Thoracic aorta (tissue), 2 donors: ENCODE results near the gene PROM1. TPM values are rescaled to one million over a fixed set of nuclear protein-coding genes. Genes with fewer than 3 reads are reported as not detected.

Experiments used
- ATAC-seq: fragments of 150-250 bp; one replicate; pipeline ENCODE4 v1.8.0; 2017; ENCODE audit warnings: low read depth; ENCODE audit not compliant: insufficient number of reproducible peaks, low FRiP score
- DNase-seq: peaks from one replicate; pipeline ENCODE4 v3.0.0-alpha.2; 2020; ENCODE audit warnings: low spot score
- H3K27ac ChIP-seq, 2 donors: fragments of 200-600 bp; sonication (generic); 1 replicate in 1 of 2; 2 replicates in 1 of 2; pipeline ENCODE4 v1.5.1; 2016; ENCODE audit warnings: mild to moderate bottlenecking in 2 of 2, moderate library complexity in 2 of 2
- H3K27me3 ChIP-seq: fragments of 200-600 bp; sonication (generic); replicated peaks from 2 replicates; pipeline ENCODE4 v1.6.0; 2016; ENCODE audit warnings: mild to moderate bottlenecking; ENCODE audit not compliant: insufficient read depth
- H3K36me3 ChIP-seq: fragments of 200-600 bp; sonication (generic); one replicate; pipeline ENCODE4 v1.5.1; 2016
- H3K4me1 ChIP-seq, 2 donors: fragments of 200-600 bp; sonication (generic); 1 replicate in 1 of 2; 2 replicates in 1 of 2; pipeline versions ENCODE4 v1.5.1 to v1.6.0; 2016; ENCODE audit warnings: low read depth in 2 of 2, mild to moderate bottlenecking in 1 of 2; ENCODE audit not compliant: control insufficient read depth in 1 of 2
- H3K4me3 ChIP-seq: fragments of 200-600 bp; sonication (generic); 2 replicates; pipeline ENCODE4 v1.5.1; 2016; ENCODE audit warnings: mild to moderate bottlenecking
- H3K9me3 ChIP-seq: fragments of 200-600 bp; sonication (generic); 2 replicates; pipeline ENCODE4 v1.5.1; 2016
- total RNA-seq, 2 donors: library from RNA; depleted of rRNA; stranded (reverse); fragments of >200 nt; gene quantifications; one replicate each; pipeline versions ENCODE4 v1.1.0 to v1.2.3, GENCODE V29; 2016
- TF ChIP-seq, protein P1 (sequence below): fragments of 200-600 bp; sonication (generic); IDR thresholded peaks from one replicate; pipeline ENCODE4 v1.5.1; 2019; ENCODE audit warnings: antibody characterized with exemption

PROM1 gene
- total RNA-seq, 2 donors from 2014 or later: 3.2 to 7.1 TPM

DNA sequence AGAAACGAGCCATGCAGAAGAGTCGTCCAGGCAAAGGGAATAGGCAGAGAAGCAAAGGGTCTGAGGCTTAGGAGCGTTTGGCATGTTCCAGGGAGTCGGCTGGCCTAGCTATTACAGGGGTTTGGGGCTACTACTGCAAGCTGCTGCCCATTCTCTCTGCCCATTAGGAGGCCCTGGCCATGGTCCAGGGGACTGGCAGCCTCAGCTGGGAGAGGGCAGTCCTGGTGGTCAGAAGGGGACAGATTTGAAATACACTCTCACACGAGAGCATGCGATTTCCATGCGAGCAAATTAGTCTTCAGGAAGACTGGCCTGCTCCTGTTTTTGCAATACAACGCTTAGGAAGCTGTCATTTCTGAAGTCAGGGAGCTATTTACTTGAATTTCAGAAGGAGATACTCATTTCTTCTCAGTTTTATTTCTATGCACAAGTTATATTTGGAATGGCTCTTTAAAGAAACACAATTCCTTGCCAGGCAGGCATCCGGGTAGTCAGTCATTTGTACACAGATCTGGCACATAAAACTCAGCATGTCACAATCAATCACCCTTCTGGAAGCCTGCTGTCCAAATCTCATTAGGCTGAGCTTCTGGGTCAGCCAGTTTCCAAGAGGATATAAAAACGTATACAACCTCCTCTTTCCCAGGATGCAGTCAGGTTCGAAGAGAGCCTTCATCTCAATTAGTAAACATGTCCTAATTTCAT lies 27.0 kb downstream of the PROM1 start:
- peaks cover 10 to 36% of the 10 kb centered on the region in 2 donors for H3K4me1 ChIP-seq
- no peak for DNase-seq
- peak overlapping the region; percentile 9 for H3K4me3 ChIP-seq
- H3K27ac ChIP-seq: peak overlapping the region in 1 of 2 donors; percentile 31
- H3K9me3 ChIP-seq: no peaks in the 10 kb centered on the region
- ATAC-seq: no peak
- no peaks in the 10 kb centered on the region for H3K27me3 ChIP-seq
- no peaks in the 10 kb centered on the region for H3K36me3 ChIP-seq
- TF ChIP-seq, protein P1, sequence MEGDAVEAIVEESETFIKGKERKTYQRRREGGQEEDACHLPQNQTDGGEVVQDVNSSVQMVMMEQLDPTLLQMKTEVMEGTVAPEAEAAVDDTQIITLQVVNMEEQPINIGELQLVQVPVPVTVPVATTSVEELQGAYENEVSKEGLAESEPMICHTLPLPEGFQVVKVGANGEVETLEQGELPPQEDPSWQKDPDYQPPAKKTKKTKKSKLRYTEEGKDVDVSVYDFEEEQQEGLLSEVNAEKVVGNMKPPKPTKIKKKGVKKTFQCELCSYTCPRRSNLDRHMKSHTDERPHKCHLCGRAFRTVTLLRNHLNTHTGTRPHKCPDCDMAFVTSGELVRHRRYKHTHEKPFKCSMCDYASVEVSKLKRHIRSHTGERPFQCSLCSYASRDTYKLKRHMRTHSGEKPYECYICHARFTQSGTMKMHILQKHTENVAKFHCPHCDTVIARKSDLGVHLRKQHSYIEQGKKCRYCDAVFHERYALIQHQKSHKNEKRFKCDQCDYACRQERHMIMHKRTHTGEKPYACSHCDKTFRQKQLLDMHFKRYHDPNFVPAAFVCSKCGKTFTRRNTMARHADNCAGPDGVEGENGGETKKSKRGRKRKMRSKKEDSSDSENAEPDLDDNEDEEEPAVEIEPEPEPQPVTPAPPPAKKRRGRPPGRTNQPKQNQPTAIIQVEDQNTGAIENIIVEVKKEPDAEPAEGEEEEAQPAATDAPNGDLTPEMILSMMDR: peak; percentile 20

DNA sequence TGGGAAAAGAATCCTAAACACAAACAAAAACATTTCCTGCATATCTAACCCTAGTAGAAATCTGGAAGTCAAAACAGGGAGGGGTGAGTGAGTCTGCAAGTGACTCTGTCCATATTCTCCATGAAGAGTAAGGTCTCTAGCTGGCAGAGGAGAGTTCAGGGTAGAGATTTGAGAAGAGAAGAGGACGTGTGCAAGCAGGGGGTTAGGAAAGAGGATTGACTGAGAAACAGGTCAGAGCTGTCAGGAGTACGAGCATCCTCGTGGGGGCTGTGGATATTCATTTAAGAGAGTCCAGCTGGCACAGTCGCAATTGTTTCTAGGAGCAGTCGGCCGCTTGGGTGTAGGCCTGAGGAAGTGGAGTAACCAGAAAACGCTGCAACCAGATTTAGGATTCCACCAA lies 27.9 kb downstream of the PROM1 start:
- ATAC-seq (no peak), DNase-seq (no peak)
- TF ChIP-seq, protein P1: no peak
- H3K27me3 ChIP-seq: no peaks in the 10 kb centered on the region
- H3K27ac ChIP-seq: peak overlapping the region in 1 of 2 donors; percentile 31
- no peak overlapping the region for H3K4me3 ChIP-seq
- H3K9me3 ChIP-seq: no peaks in the 10 kb centered on the region
- H3K4me1 ChIP-seq: peaks cover 10 to 37% of the 10 kb centered on the region in 2 donors
- no peaks in the 10 kb centered on the region for H3K36me3 ChIP-seq

DNA sequence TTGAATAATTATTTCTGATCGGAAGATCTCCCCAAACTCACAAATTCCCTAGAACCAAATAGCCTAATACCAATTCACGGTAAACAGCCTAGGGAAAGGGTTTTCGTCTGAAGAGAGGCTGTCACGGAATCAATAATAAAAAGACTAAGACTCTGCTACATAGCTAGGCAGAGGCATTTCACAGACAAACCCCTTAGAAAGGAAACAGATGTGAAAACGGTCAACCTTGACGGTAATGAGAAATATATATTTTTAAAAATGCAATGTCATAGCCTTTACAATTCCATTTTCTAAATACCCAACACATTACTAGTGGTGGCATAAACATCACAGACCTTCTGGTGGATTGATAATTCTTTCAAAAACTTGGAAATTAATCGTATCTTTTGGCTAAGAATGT lies 28.4 kb downstream of the PROM1 start:
- H3K4me3 ChIP-seq: no peak overlapping the region
- no peak for ATAC-seq

DNA sequence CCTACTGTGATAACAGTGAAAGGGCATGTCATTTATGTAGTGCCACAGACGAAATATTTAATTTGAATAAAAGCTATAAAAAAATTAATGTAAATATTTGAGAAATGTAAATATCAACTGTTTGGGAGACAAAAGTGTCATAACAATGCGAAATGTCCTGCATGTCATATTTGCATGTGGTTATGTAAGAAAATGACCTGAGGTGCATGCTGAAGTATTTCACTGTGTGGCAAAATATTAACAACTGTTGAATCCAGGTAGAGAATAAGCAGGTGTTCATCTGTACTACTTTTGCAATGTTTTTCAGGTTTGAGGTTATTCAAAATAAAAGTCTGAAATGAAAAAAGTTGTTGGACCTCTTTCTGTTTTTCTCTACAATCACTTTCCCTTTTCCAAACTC lies 30.9 kb downstream of the PROM1 start:
- TF ChIP-seq, protein P1: no peak
- H3K4me1 ChIP-seq: peaks cover 10 to 41% of the 10 kb centered on the region in 2 donors
- no peaks in the 10 kb centered on the region for H3K9me3 ChIP-seq
- H3K36me3 ChIP-seq: no peaks in the 10 kb centered on the region
- no peak overlapping the region for H3K4me3 ChIP-seq
- no peak for ATAC-seq
- H3K27ac ChIP-seq: no peak overlapping the region
- H3K27me3 ChIP-seq: no peaks in the 10 kb centered on the region
- DNase-seq: no peak

More for the DNA sequence above, 28.4 kb downstream of the PROM1 start:
- DNase-seq: no peak
- H3K27ac ChIP-seq: no peak overlapping the region
- H3K9me3 ChIP-seq: no peaks in the 10 kb centered on the region
- H3K4me1 ChIP-seq: peaks cover 10 to 37% of the 10 kb centered on the region in 2 donors
- TF ChIP-seq, protein P1: no peak
- H3K36me3 ChIP-seq: no peaks in the 10 kb centered on the region
- no peaks in the 10 kb centered on the region for H3K27me3 ChIP-seq

DNA sequence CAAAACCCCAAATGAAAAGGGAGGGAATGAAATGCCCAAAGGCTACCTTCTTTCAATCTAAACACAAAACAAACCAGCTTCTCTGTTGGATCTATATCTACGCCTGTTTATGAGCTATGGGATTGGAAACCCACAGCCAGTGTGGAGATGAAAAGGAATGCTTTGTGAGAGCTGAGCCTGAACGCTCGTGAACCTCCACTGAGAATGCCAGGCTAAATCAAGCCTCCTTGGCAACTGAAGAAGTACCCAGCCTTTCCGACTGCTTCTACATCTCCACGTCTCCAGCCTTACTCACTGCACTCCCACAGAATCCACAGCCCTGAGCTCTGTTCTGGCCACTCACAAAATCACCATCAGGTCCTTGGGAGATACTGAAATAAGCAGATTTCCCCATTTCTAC lies 31.8 kb downstream of the PROM1 start:
- Histone ChIP-seq H3K36me3 (no peaks in the 10 kb centered on the region), H3K9me3 (no peaks in the 10 kb centered on the region), H3K27ac (no peak overlapping the region), H3K27me3 (no peaks in the 10 kb centered on the region), H3K4me1 (peaks cover 10 to 31% of the 10 kb centered on the region in 2 donors), H3K4me3 (no peak overlapping the region)
- ATAC-seq: no peak
- TF ChIP-seq, protein P1: no peak
- DNase-seq: no peak
